ENCODE results near the gene PDE6D. TPM values are rescaled to one million over a fixed set of nuclear protein-coding genes. Genes with fewer than 3 reads are reported as not detected.
A peak's percentile ranks its signal among the peaks of the same experiment; 100 is the strongest.
"Not testable (repeated sequence)": the region's sequence is repeated elsewhere in the genome, so short reads cannot be mapped to it uniquely, and the experiment has no call there.

The PDE6D gene
- polyA plus RNA-seq, 6 donors from 2014 or later, result 63.0 to 129 (median 70.4) TPM

- ATAC-seq (ENCODE audit: low read depth in 2 of 2), result no peak
- Mint-ChIP-seq H3K36me3 (no peaks in the 10 kb centered on the region), H3K27ac (no peak overlapping the region), H3K4me3 (no peak overlapping the region), H3K9me3 (no peaks in the 10 kb centered on the region), H3K27me3 (no peaks in the 10 kb centered on the region), H3K4me1 (peaks cover 6 to 14% (median 10%) of the 10 kb centered on the region in 3 donors)
- DNase-seq, result no peak
Measured at GRCh38 chr2:231751042-231751815, 29.9 kb downstream of the PDE6D start.

DNA sequence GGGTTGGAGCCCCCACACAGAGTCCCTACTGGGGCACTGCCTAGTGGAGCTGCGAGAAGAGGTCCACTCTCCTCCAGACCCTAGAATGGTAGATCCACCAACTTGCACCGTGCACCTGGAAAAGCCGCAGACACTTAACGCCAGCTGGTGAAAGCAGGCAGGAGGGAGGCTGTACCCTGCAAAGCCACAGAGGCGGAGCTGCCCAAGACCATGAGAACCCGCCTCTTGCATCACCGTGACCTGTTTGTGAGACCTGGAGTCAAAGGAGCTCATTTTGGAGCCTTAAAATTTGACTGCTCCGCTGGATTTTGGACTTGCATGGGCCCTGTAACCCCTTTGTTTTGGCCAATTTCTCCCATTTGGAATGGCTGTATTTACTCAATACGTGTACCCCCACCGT is 32.1 kb downstream of the PDE6D start:
- H3K27me3 Mint-ChIP-seq; ATAC-seq (ENCODE audit: low read depth in 2 of 2); H3K36me3 Mint-ChIP-seq; H3K27ac Mint-ChIP-seq; H3K4me3 Mint-ChIP-seq; H3K9me3 Mint-ChIP-seq; DNase-seq: not testable (repeated sequence)
- peaks cover 6 to 14% (median 13%) of the 10 kb centered on the region in 3 donors for H3K4me1 Mint-ChIP-seq

- not testable (repeated sequence) for DNase-seq; ATAC-seq (ENCODE audit: low read depth in 2 of 2); H3K27me3 Mint-ChIP-seq; H3K9me3 Mint-ChIP-seq; H3K4me3 Mint-ChIP-seq; H3K36me3 Mint-ChIP-seq
- H3K4me1 Mint-ChIP-seq, result peaks cover 6 to 14% (median 10%) of the 10 kb centered on the region in 3 donors
- H3K27ac Mint-ChIP-seq, result peak overlapping the region in 1 of 6 donors; percentile 12
Measured at GRCh38 chr2:231748153-231748896, 32.8 kb downstream of the PDE6D start.

DNA sequence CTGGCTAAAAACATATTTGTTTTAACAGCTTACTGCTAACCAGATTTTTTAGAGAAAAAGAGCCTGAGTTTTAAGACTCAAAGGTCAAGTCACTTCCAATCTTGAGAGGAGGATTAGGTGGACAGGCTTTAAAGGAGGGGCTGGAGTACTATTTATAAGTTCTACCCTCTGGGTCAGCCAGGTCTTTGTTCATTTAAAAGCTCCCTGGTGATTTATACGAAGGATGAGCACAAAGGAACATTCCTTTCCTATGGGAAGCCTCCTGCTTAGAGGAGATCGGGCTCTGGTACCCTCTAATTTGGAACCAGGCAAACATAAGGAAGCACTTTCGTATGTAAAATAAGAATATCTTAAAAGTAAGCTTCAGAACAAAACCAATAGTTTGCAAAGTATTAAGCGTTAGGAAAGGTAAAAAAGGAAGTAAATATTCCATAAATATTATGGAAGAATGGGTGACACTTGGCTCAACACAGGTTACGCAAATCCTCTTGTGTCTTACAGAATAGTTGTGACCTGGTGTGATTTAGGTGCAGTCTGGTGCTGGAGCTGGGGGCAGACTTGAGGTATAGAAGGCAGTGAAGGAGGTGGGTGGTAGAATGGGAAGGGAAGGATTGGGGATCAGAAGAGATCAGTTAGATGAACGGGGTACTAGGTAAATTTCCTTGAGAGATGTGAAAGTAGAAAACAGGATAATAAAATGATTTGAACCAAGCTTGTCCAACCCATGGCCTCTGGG is 35.6 kb downstream of the PDE6D start:
- Mint-ChIP-seq H3K36me3 (no peaks in the 10 kb centered on the region), H3K9me3 (no peaks in the 10 kb centered on the region), H3K4me1 (peaks cover 6 to 14% (median 10%) of the 10 kb centered on the region in 3 donors), H3K27ac (peak overlapping the region in 2 of 6 donors; percentile 12 to 61), H3K4me3 (peak overlapping the region in 1 of 8 donors; percentile 72), H3K27me3 (no peaks in the 10 kb centered on the region)
- no peak for ATAC-seq (ENCODE audit: low read depth in 2 of 2)
- DNase-seq, result no peak

- no peaks in the 10 kb centered on the region for H3K9me3 Mint-ChIP-seq
- H3K27ac Mint-ChIP-seq, result no peak overlapping the region
- ATAC-seq (ENCODE audit: low read depth in 2 of 2), result no peak
- H3K36me3 Mint-ChIP-seq, result peaks cover 0 to 5% of the 10 kb centered on the region in 2 donors
- H3K4me3 Mint-ChIP-seq, result no peak overlapping the region
- H3K4me1 Mint-ChIP-seq, result peaks cover 4 to 10% (median 6%) of the 10 kb centered on the region in 3 donors
- H3K27me3 Mint-ChIP-seq, result no peaks in the 10 kb centered on the region
- no peak for DNase-seq
Measured at GRCh38 chr2:231743376-231744116, 37.5 kb downstream of the PDE6D start.

DNA sequence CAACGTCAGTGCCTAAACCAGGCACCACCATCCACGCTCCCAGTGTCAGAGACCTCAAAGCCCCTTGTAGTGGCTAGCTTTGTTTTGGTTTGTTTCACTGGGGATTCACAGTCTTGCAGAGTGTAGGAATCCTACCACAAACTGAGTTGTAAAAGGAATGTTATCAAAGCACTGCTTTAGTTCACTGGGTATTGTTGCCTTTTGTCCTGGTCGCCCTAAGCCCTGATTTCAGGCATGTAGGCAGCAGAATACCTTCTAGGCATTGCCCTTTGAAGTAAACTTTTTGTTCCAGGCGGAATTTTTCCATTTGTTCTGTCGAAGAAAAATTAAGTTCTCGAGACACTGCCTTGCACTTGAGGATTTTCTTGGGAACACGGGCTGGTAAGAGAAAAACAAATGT is 43.3 kb downstream of the PDE6D start:
- H3K27me3 Mint-ChIP-seq, result no peaks in the 10 kb centered on the region
- peaks cover 8 to 15% of the 10 kb centered on the region in 2 donors for H3K36me3 Mint-ChIP-seq
- no peak overlapping the region for H3K4me3 Mint-ChIP-seq
- ATAC-seq (ENCODE audit: low read depth in 2 of 2) (no peak), DNase-seq (no peak)
- H3K4me1 Mint-ChIP-seq, result no peaks in the 10 kb centered on the region
- no peaks in the 10 kb centered on the region for H3K9me3 Mint-ChIP-seq
- no peak overlapping the region for H3K27ac Mint-ChIP-seq

GRCh38 chr2:231732604-231733003 is 48.5 kb downstream of the PDE6D start:
- no peaks in the 10 kb centered on the region for H3K4me1 Mint-ChIP-seq
- no peak overlapping the region for H3K27ac Mint-ChIP-seq
- H3K9me3 Mint-ChIP-seq, result no peaks in the 10 kb centered on the region
- H3K36me3 Mint-ChIP-seq, result peaks cover 21 to 26% of the 10 kb centered on the region in 2 donors
- no peaks in the 10 kb centered on the region for H3K27me3 Mint-ChIP-seq
- no peak for ATAC-seq (ENCODE audit: low read depth in 2 of 2)
- H3K4me3 Mint-ChIP-seq, result no peak overlapping the region
- DNase-seq, result no peak

- H3K4me1 Mint-ChIP-seq, result peaks cover 0 to 2% (median 0%) of the 10 kb centered on the region in 3 donors
- no peaks in the 10 kb centered on the region for H3K27me3 Mint-ChIP-seq
- H3K4me3 Mint-ChIP-seq, result no peak overlapping the region
- H3K9me3 Mint-ChIP-seq, result no peaks in the 10 kb centered on the region
- peak overlapping the region in 2 of 6 donors; percentile 40 to 84 for H3K27ac Mint-ChIP-seq
- DNase-seq, result no peak
- ATAC-seq (ENCODE audit: low read depth in 2 of 2), result no peak
- peaks cover 12 to 14% of the 10 kb centered on the region in 2 donors for H3K36me3 Mint-ChIP-seq
Measured at GRCh38 chr2:231727621-231728020, 53.5 kb downstream of the PDE6D start.

- DNase-seq (no peak), ATAC-seq (ENCODE audit: low read depth in 2 of 2) (no peak)
- peaks cover under 1 to 7% (median 6%) of the 10 kb centered on the region in 3 donors for H3K4me1 Mint-ChIP-seq
- H3K4me3 Mint-ChIP-seq, result no peak overlapping the region
- no peak overlapping the region for H3K27ac Mint-ChIP-seq
- peaks cover 0 to under 1% (median 0%) of the 10 kb centered on the region in 3 donors for H3K27me3 Mint-ChIP-seq
- no peaks in the 10 kb centered on the region for H3K9me3 Mint-ChIP-seq
- peaks cover 0 to 5% of the 10 kb centered on the region in 2 donors for H3K36me3 Mint-ChIP-seq
Measured at GRCh38 chr2:231726276-231726675, 54.8 kb downstream of the PDE6D start.

GRCh38 chr2:231725476-231725875 is 55.6 kb downstream of the PDE6D start:
- no peak for DNase-seq
- H3K9me3 Mint-ChIP-seq, result no peaks in the 10 kb centered on the region
- H3K36me3 Mint-ChIP-seq, result peaks cover 0 to 5% of the 10 kb centered on the region in 2 donors
- no peak overlapping the region for H3K27ac Mint-ChIP-seq
- H3K4me3 Mint-ChIP-seq, result peak overlapping the region in 1 of 8 donors; percentile 3
- H3K4me1 Mint-ChIP-seq, result peaks cover 8 to 15% (median 14%) of the 10 kb centered on the region in 3 donors
- ATAC-seq (ENCODE audit: low read depth in 2 of 2), result no peak
- peaks cover 0 to 5% (median 0%) of the 10 kb centered on the region in 3 donors for H3K27me3 Mint-ChIP-seq

- Mint-ChIP-seq H3K27ac (no peak overlapping the region), H3K9me3 (peaks cover 0 to 2% (median 0%) of the 10 kb centered on the region in 7 donors)
Measured at GRCh38 chr2:231722721-231723307, 58.3 kb downstream of the PDE6D start.

More at GRCh38 chr2:231722721-231723307, 58.3 kb downstream of the PDE6D start:
- ATAC-seq (ENCODE audit: low read depth in 2 of 2) (no peak), DNase-seq (no peak)
- H3K36me3 Mint-ChIP-seq, result no peaks in the 10 kb centered on the region
- peaks cover 8 to 23% (median 20%) of the 10 kb centered on the region in 3 donors for H3K4me1 Mint-ChIP-seq
- H3K4me3 Mint-ChIP-seq, result no peak overlapping the region
- peaks cover 0 to 5% (median 0%) of the 10 kb centered on the region in 3 donors for H3K27me3 Mint-ChIP-seq
